GM06990 (cell line): ENCODE measurements around the gene PER2.

Experiments
- DNase-seq: peaks from one replicate; pipeline ENCODE4 v3.0.0-alpha.2; 2011; ENCODE audit not compliant: insufficient read length; ENCODE audit errors: extremely low read depth
- H3K27me3 ChIP-seq: replicated peaks from 2 replicates; pipeline ENCODE4 v1.6.0; 2011; ENCODE audit warnings: low read length; ENCODE audit not compliant: control insufficient read depth, insufficient read depth
- H3K36me3 ChIP-seq: 2 replicates; pipeline ENCODE4 v1.5.1; 2011; ENCODE audit warnings: low read length; ENCODE audit not compliant: control insufficient read depth, insufficient read depth
- H3K4me3 ChIP-seq: replicated peaks from 2 replicates; pipeline ENCODE4 v1.5.1; 2011; ENCODE audit warnings: low read depth, mild to moderate bottlenecking, control low read depth, low read length
- CTCF ChIP-seq: IDR thresholded peaks from 2 replicates; pipeline ENCODE4 v1.5.1; 2011; ENCODE audit warnings: low read length, control low read depth, mild to moderate bottlenecking, inconsistent platforms; ENCODE audit not compliant: insufficient read depth, poor library complexity, severe bottlenecking

Gene PER2

GRCh38 chr2:238257786-238258700 lies 30.4 kb downstream of the PER2 start:
- Histone ChIP-seq H3K4me3 (no peak overlapping the region), H3K27me3 (no peaks in the 10 kb centered on the region), H3K36me3 (peaks cover 36% of the 10 kb centered on the region)
- DNase-seq = no peak
- TF ChIP-seq CTCF = no peak

- Histone ChIP-seq H3K36me3 (peaks cover 34% of the 10 kb centered on the region), H3K27me3 (no peaks in the 10 kb centered on the region), H3K4me3 (no peak overlapping the region)
- no peak for DNase-seq
- TF ChIP-seq CTCF = peak; percentile 85
Measured at GRCh38 chr2:238256594-238257104, 31.8 kb downstream of the PER2 start.

DNA sequence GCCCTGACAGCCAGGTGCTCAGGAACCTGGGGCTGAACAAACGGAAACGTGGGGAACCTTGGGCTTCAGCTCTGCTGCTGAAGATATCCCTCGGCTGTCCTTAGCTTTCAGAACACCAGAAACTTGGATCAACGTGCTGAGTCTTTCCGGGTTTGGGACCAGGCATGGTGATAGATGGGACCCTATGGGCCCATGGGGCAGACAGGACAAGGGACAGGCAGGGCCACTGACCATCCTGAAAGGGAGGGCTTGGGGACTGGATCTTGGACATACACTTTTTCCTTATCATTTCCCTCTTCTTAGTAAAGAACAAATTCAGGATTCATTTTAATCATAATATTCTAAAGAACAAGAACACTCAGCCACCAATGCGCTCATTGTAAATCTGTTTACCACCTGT lies 32.3 kb downstream of the PER2 start:
- H3K36me3 ChIP-seq = peaks cover 35% of the 10 kb centered on the region
- DNase-seq = no peak
- H3K4me3 ChIP-seq = no peak overlapping the region
- no peaks in the 10 kb centered on the region for H3K27me3 ChIP-seq
- no peak for TF ChIP-seq CTCF

DNA sequence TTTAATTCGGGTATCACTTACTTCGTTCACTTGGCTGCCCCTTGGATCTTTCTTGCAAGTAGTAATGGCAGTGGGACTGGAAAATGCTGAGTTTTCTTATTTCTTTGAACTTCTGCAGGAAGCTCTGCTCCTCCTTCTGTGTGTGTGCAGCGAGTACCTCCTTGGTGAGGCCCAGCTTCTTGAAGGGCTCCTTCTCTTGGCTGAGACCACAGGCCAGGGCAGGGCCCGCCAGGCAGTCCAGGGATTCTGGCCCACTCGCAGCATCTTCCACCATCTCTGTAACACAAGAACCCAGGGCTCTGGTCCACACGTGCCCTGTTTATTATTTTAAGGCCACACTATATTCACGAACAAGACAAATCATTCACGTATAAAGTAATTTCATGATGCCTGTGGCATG lies 32.8 kb downstream of the PER2 start:
- H3K36me3 ChIP-seq = peaks cover 37% of the 10 kb centered on the region
- TF ChIP-seq CTCF = no peak
- H3K27me3 ChIP-seq = no peaks in the 10 kb centered on the region
- DNase-seq = no peak
- no peak overlapping the region for H3K4me3 ChIP-seq

GRCh38 chr2:238255151-238255551 lies 33.3 kb downstream of the PER2 start:
- H3K36me3 ChIP-seq = peaks cover 38% of the 10 kb centered on the region
- DNase-seq = no peak

More at GRCh38 chr2:238255151-238255551, 33.3 kb downstream of the PER2 start:
- Histone ChIP-seq H3K4me3 (no peak overlapping the region), H3K27me3 (no peaks in the 10 kb centered on the region)
- no peak for TF ChIP-seq CTCF
